GM12801 (cell line): Measurements from ENCODE around the gene COL23A1.

Source experiments
- TF ChIP-seq, protein P1 (sequence below): IDR thresholded peaks from one replicate; pipeline ENCODE4 v1.5.1; 2011; ENCODE audit warnings: control low read depth; ENCODE audit not compliant: insufficient read length; ENCODE audit errors: extremely low read depth

COL23A1 gene

DNA sequence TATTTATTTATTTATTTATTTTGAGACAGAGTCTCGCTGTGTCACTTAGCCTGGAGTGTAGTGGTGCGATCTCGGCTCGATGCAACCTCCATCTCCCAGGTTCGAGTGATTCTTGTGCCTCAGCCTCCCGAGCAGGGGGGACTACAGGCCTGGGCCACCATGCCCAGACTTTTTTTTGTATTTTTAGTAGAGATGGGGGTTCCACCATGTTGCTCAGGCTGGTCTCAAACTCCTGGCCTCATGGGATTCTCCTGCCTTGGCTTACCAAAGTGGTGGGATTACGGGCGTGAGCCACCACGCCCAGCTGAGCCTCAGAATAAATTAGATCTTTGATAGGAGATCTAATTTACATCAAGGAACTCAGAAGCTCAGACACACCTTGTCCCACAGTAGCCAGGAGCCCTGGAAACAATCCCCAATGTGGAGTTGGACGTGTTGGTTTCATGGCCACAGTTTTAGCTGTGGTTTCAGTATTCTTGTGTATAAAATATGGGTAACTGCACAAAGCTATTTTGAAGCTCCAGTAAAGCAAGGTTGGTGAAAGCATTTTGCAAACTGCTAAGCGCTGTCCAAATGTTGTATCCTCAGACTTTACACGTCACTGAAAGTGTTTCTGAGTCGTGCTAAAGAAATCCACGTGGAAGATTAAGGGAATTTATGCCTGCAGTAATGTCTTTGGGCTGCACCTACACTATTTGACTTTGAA is 388.8 kb downstream of the COL23A1 start:
- TF ChIP-seq, protein P1, sequence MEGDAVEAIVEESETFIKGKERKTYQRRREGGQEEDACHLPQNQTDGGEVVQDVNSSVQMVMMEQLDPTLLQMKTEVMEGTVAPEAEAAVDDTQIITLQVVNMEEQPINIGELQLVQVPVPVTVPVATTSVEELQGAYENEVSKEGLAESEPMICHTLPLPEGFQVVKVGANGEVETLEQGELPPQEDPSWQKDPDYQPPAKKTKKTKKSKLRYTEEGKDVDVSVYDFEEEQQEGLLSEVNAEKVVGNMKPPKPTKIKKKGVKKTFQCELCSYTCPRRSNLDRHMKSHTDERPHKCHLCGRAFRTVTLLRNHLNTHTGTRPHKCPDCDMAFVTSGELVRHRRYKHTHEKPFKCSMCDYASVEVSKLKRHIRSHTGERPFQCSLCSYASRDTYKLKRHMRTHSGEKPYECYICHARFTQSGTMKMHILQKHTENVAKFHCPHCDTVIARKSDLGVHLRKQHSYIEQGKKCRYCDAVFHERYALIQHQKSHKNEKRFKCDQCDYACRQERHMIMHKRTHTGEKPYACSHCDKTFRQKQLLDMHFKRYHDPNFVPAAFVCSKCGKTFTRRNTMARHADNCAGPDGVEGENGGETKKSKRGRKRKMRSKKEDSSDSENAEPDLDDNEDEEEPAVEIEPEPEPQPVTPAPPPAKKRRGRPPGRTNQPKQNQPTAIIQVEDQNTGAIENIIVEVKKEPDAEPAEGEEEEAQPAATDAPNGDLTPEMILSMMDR, result no peak

DNA sequence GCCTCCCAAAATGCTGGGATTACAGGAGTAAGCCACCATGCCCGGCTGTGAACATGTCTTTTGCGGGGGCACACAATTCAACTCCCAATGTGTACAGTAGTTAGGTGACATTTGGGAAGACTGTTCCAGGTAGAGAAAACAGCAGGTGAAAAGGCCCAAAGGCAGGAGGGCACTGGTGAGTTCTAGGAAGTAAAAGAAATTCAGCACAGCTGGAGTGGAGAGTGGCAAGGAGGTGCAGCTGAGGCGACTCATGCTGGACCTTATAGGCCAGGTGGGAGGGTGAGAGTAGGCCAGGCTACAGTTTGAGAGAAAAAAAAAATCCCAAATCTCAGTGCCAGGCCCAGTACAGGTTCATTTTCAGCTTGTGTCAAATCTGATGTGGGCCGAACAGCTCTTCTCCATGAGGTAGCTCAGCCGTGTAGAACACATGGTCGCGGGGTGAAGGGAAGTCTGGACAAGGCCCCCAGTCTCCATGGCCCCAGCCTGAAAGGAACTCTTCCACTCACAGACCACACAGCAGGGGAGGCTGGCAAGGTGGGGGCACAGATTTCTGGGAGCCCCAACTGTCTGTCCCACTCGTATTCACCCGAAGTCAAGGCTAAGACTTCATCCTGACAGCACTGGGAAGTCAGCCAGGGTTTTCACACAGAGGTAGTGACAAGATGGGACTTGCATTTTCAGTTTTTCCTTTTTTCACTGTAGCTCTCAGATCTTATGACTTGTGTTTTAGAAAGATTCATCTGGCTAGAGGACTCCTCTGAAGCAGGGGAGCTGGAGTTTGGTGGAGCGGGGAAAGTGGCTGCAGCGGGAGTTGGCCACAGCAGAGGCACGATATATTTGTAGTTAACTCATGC is 390.4 kb downstream of the COL23A1 start:
- TF ChIP-seq, protein P1, result no peak

DNA sequence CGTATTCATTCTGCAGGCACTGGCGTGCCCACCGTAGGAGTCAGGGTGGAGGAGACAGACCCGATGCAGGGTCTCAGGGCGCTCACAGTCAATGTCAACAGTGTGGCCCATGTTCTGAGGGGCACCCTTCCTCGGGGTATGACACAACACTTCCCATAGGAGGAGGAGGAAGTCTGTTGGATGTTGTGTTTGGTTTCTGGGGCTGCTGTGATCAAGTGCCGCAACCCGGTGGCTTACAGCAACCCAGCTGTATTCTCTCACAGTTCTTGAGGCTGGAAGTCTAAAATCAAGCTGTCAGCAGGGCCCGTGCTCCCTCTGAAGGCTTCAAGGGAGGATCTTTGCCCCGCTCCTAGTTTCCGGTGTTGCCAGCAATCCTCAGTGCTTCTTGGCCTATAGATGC is 391.5 kb downstream of the COL23A1 start:
- TF ChIP-seq, protein P1, result no peak

GRCh38 chr5:178196986-178197385 is 393.2 kb downstream of the COL23A1 start:
- TF ChIP-seq, protein P1, result no peak

DNA sequence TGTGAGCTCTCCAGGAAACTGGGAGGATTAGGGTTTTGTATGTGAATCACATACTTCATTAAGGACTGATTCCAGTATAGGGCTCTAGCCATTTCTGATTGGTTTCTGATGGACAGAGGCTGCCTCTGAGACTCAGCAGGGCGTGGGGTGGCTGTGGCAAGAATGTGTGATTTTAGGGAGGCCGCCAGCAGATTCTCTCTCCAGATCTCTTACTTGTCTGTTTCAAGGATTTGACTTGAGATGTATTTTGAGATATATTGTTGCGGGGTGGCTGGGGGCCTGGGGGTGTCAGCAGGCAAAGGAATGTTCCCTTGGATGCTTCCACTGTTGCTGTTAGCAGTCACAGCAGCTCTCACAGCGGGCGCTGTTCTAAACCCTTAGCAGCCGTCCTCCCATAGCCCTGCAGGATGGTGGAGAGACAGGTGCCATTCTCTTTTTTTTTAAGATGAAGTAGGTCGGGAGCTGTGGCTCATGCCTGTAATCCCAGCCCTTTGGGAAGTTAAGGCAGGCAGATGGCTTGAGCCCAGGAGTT is 393.8 kb downstream of the COL23A1 start:
- TF ChIP-seq, protein P1, result no peak

GRCh38 chr5:178194026-178194425 is 396.2 kb downstream of the COL23A1 start:
- TF ChIP-seq, protein P1, result no peak

- TF ChIP-seq, protein P1, result no peak
Observed at GRCh38 chr5:178193251-178193809, 396.9 kb downstream of the COL23A1 start.
